SK-N-SH (cell line): Measurements from ENCODE around the gene PAQR5. TPM values are rescaled to one million over a fixed set of nuclear protein-coding genes. Genes with fewer than 3 reads are reported as not detected.

Experiments used
- CTCF ChIA-PET: fragments of 300-600, 350-600 bp; formaldehyde crosslinking; extraction: SDS; loops from one replicate; lab custom pipeline; 2021; lab: Yijun Ruan, JAX
- POLR2A ChIA-PET: fragments of 350-600 bp; sonication (Branson Sonifier 250); formaldehyde crosslinking; extraction: SDS; loops from one replicate; lab custom pipeline; 2020; ENCODE audit warnings: antibody characterized with exemption, inconsistent platforms; lab: Yijun Ruan, JAX
- DNase-seq: peaks from one replicate; pipeline ENCODE4 v3.0.0; 2012
- H2AFZ ChIP-seq: fragments of 200-600 bp; sonication (generic); 2 replicates; pipeline ENCODE4 v1.8.1; 2016; ENCODE audit warnings: antibody characterized with exemption, mild to moderate bottlenecking, low read depth
- H3F3A ChIP-seq: fragments of 200-600 bp; sonication (generic); replicated peaks from 2 replicates; pipeline ENCODE3; 2016; ENCODE audit warnings: antibody characterized with exemption, mild to moderate bottlenecking; ENCODE audit not compliant: insufficient read depth
- H3K27ac ChIP-seq, 2 experiments: fragments of 200-500 bp in 1 of 2; fragments of 200-600 bp in 1 of 2; sonication (Bioruptor generic) in 1 of 2; sonication (generic), shearing (Covaris generic) in 1 of 2; 2 replicates each; pipeline versions ENCODE4 v1.5.1 to v1.6.1; 2014 to 2016; ENCODE audit warnings: low read depth in 2 of 2, inconsistent platforms in 1 of 2, low read length in 1 of 2, mild to moderate bottlenecking in 1 of 2, mixed read lengths in 1 of 2
- H3K27me3 ChIP-seq: fragments of 200-600 bp; sonication (generic), shearing (Covaris generic); 2 replicates; pipeline ENCODE4 v1.6.1; 2016; ENCODE audit warnings: mixed run types; ENCODE audit not compliant: insufficient read depth
- H3K36me3 ChIP-seq, 2 experiments: fragments of 200-500 bp in 1 of 2; fragments of 200-600 bp in 1 of 2; sonication (Bioruptor generic) in 1 of 2; sonication (generic) in 1 of 2; replicated peaks in 1 of 2; 2 replicates each; pipeline versions ENCODE3 to v1.5.1; 2014 to 2016; ENCODE audit warnings: low read length in 1 of 2, mild to moderate bottlenecking in 1 of 2; ENCODE audit not compliant: insufficient read depth in 2 of 2, control insufficient read depth in 1 of 2
- H3K4me1 ChIP-seq, 2 experiments: fragments of 200-500 bp in 1 of 2; fragments of 200-600 bp in 1 of 2; sonication (Bioruptor generic) in 1 of 2; sonication (generic), shearing (Covaris generic) in 1 of 2; 2 replicates each; pipeline versions ENCODE4 v1.5.1 to v1.6.1; 2014 to 2016; ENCODE audit warnings: low read depth in 1 of 2, low read length in 1 of 2, mixed run types in 1 of 2; ENCODE audit not compliant: insufficient read depth in 2 of 2, control insufficient read depth in 1 of 2
- H3K4me2 ChIP-seq: fragments of 200-600 bp; sonication (generic), shearing (Covaris generic); 2 replicates; pipeline ENCODE4 v1.6.1; 2017; ENCODE audit warnings: mixed run types
- H3K4me3 ChIP-seq, 2 experiments: fragments of 200-500 bp in 1 of 2; fragments of 200-600 bp in 1 of 2; sonication (Bioruptor generic) in 1 of 2; sonication (generic), shearing (Covaris generic) in 1 of 2; 2 replicates each; pipeline versions ENCODE4 v1.5.1 to v1.8.1; 2014 to 2016; ENCODE audit warnings: low read depth in 2 of 2, inconsistent platforms in 1 of 2, low read length in 1 of 2, mild to moderate bottlenecking in 1 of 2, mixed read lengths in 1 of 2, moderate library complexity in 1 of 2
- H3K79me2 ChIP-seq: fragments of 200-600 bp; sonication (generic); 2 replicates; pipeline ENCODE4 v1.8.1; 2017; ENCODE audit warnings: mild to moderate bottlenecking; ENCODE audit not compliant: insufficient read depth
- H3K9ac ChIP-seq: fragments of 200-600 bp; sonication (generic); 2 replicates; pipeline ENCODE4 v1.6.1; 2017; ENCODE audit warnings: mixed run types
- H3K9me2 ChIP-seq: fragments of 200-600 bp; sonication (generic); 2 replicates; pipeline ENCODE4 v1.6.1; 2017; ENCODE audit warnings: mixed run types
- H3K9me3 ChIP-seq: fragments of 200-600 bp; sonication (generic); 2 replicates; pipeline ENCODE4 v1.6.1; 2017; ENCODE audit warnings: mixed run types, mild to moderate bottlenecking, moderate library complexity
- H4K20me1 ChIP-seq: fragments of 200-600 bp; sonication (generic); 2 replicates; pipeline ENCODE4 v1.6.1; 2017; ENCODE audit warnings: mild to moderate bottlenecking, mixed run types; ENCODE audit not compliant: insufficient read depth
- FOSL2 ChIP-seq: IDR thresholded peaks from 2 replicates; pipeline ENCODE4 v1.4.0; 2012; ENCODE audit warnings: low read depth, mild to moderate bottlenecking, moderate library complexity, borderline replicate concordance
- GABPA ChIP-seq: IDR thresholded peaks from 2 replicates; pipeline ENCODE4 v1.4.0; 2012; ENCODE audit warnings: low read depth, mild to moderate bottlenecking
- GATA2 ChIP-seq: sonication (generic); formaldehyde crosslinking; IDR thresholded peaks from 2 replicates; pipeline ENCODE4 v1.5.0; 2020; ENCODE audit warnings: mild to moderate bottlenecking, missing genetic modification reagents
- NFIC ChIP-seq: IDR thresholded peaks from 2 replicates; pipeline ENCODE4 v1.4.0; 2012; ENCODE audit warnings: borderline replicate concordance
- RCOR1 ChIP-seq: fragments of 150-350 bp; IDR thresholded peaks from 2 replicates; pipeline ENCODE4 v1.6.1; 2017; ENCODE audit warnings: antibody characterized with exemption, low read length
- SMC3 ChIP-seq: IDR thresholded peaks from 2 replicates; pipeline ENCODE4 v1.6.1; 2012; ENCODE audit warnings: low read depth, low read length, improper control_type of control experiment
- WGBS: methylation state at CpG from one replicate; pipeline ENCODE4 v1.1.6; 2017; ENCODE audit warnings: low lambda C conversion rate; 5-methylcytosine and 5-hydroxymethylcytosine counted together
- polyA plus RNA-seq, 3 experiments: library from polyadenylated mRNA; depleted of rRNA; stranded (reverse); fragments of >200 nt; gene quantifications; 2 replicates each; pipeline ENCODE4 v1.2.3, GENCODE V29; 2012
- TF ChIP-seq, protein P1 (sequence below): IDR thresholded peaks from 2 replicates; pipeline ENCODE4 v1.4.0; 2012; ENCODE audit warnings: low read depth, borderline replicate concordance
- TF ChIP-seq, protein P2 (sequence below): IDR thresholded peaks from 2 replicates; pipeline ENCODE4; 2012
- TF ChIP-seq, protein P3 (sequence below): fragments of 150-350 bp; IDR thresholded peaks from 2 replicates; pipeline ENCODE4 v1.6.1; 2016; ENCODE audit warnings: mild to moderate bottlenecking, low read depth, low read length
- TF ChIP-seq, protein P4 (sequence below): IDR thresholded peaks from 2 replicates; pipeline ENCODE4 v1.6.1; 2012; ENCODE audit warnings: mild to moderate bottlenecking, low read depth, low read length, moderate library complexity
- TF ChIP-seq, protein P5 (sequence below): fragments of 150-350 bp; IDR thresholded peaks from 2 replicates; pipeline ENCODE4 v1.6.1; 2017; ENCODE audit warnings: antibody characterized with exemption, low read length, low read depth, borderline replicate concordance

Gene PAQR5
- polyA plus RNA-seq, 1 of the 3 experiments (the other 2 are of a cell fraction) = 3.9 TPM

DNA sequence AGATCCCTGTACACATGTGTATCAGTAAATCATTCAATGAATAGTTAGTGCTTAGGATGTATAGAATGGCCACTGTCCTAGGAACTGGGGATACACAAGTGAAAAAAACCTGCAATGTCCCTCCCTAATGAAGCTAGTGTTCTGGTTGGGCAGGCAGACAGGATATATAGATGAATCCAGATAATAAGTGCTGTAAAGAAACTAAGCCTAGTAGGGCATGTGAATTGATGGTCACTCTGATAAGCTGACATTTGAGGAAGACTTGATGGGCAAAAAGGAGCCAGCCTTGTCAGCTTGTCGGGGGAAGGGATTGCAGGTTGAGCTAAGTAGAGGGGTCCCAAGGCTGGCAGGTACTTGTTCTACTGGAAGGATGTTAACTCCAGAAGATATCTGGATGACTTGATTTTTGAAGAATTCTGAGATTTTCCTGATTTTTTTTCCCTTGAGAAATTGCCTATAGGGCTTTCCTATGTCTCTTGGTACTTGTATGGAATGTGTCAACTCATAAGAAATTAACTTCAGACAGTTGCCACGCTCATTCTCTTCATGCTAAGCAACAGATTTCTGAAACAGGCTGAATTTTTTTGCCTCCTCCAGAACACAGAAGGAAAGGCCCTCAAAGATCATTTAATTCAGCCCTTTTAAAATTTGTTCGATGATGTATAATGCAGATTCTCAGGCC lies 109.1 kb downstream of the PAQR5 start:
- CTCF ChIA-PET = interaction anchor here (1.3 to 5.7 kb wide), 3 partner anchors 13 to 349 kb away, joined by 7 to 58 read pairs (median 7); no protein-coding TSS in a partner anchor
- no peak overlapping the region for H3K4me3 ChIP-seq
- H3K9me3 ChIP-seq = no peaks in the 10 kb centered on the region
- H3K27me3 ChIP-seq = no peaks in the 10 kb centered on the region
- 92% methylated on average over 3 of the region's 3 CpGs for WGBS
- H3K4me2 ChIP-seq = no peak overlapping the region
- no peak for TF ChIP-seq SMC3
- TF ChIP-seq, protein P1, sequence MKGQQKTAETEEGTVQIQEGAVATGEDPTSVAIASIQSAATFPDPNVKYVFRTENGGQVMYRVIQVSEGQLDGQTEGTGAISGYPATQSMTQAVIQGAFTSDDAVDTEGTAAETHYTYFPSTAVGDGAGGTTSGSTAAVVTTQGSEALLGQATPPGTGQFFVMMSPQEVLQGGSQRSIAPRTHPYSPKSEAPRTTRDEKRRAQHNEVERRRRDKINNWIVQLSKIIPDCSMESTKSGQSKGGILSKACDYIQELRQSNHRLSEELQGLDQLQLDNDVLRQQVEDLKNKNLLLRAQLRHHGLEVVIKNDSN = no peak
- TF ChIP-seq, protein P2, sequence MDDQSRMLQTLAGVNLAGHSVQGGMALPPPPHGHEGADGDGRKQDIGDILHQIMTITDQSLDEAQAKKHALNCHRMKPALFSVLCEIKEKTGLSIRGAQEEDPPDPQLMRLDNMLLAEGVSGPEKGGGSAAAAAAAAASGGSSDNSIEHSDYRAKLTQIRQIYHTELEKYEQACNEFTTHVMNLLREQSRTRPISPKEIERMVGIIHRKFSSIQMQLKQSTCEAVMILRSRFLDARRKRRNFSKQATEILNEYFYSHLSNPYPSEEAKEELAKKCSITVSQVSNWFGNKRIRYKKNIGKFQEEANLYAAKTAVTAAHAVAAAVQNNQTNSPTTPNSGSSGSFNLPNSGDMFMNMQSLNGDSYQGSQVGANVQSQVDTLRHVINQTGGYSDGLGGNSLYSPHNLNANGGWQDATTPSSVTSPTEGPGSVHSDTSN = 0 out of 2 replicates have a peak, but pooled peaks have one; percentile 6
- peak; percentile 30; the same call in 1 of the 2 replicates for TF ChIP-seq GATA2
- TF ChIP-seq, all 33 proteins: peak for 2
- Histone ChIP-seq H3F3A (peaks cover 18% of the 10 kb centered on the region), H3K36me3 (peaks cover 0 to 17% of the 10 kb centered on the region in 2 experiments), H3K79me2 (peaks cover 77% of the 10 kb centered on the region), H4K20me1 (no peaks in the 10 kb centered on the region), H3K9me2 (no peaks in the 10 kb centered on the region), H3K4me1 (peaks cover 5 to 11% of the 10 kb centered on the region in 2 experiments), H2AFZ (no peak overlapping the region), H3K9ac (no peak overlapping the region), H3K27ac (no peak overlapping the region)
- POLR2A ChIA-PET = no interaction called here
- DNase-seq = no peak

DNA sequence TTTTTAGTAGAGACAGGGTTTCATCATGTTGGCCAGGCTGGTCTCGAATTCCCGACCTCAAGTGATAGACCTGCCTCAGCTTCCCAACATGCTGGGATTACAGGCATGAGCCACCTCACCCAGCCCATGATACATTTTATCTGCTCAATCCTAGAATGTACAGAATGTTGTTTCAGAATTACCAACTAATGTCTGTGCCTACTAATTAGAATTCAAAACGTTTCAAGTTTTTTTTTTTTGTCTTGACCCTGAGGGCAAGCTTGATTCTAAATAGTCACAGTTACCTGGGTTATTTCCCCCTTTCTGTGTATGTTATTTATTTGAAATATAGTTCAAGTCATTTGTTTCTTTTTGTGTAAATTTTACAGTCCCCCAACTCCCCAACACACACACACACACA lies 110.1 kb downstream of the PAQR5 start:
- ChIA-PET POLR2A (interaction anchor here (0.7 kb wide), 1 partner anchor 72 kb away, joined by 3 read pairs; no protein-coding TSS in a partner anchor), CTCF (interaction anchor here (1.0 to 1.5 kb wide), 2 partner anchors 14 to 349 kb away, joined by 4 to 7 read pairs; no protein-coding TSS in a partner anchor)

More for the DNA sequence above, 110.1 kb downstream of the PAQR5 start:
- Histone ChIP-seq H3K9ac (no peak overlapping the region), H4K20me1 (no peaks in the 10 kb centered on the region), H3K27me3 (no peaks in the 10 kb centered on the region), H2AFZ (no peak overlapping the region), H3K4me1 (peaks cover 4 to 8% of the 10 kb centered on the region in 2 experiments; a peak in 3 of 4 replicates), H3K36me3 (peaks cover 0 to 17% of the 10 kb centered on the region in 2 experiments), H3K27ac (no peak overlapping the region)
- 52% methylated on average over 2 of the region's 3 CpGs for WGBS
- TF ChIP-seq, protein P3, sequence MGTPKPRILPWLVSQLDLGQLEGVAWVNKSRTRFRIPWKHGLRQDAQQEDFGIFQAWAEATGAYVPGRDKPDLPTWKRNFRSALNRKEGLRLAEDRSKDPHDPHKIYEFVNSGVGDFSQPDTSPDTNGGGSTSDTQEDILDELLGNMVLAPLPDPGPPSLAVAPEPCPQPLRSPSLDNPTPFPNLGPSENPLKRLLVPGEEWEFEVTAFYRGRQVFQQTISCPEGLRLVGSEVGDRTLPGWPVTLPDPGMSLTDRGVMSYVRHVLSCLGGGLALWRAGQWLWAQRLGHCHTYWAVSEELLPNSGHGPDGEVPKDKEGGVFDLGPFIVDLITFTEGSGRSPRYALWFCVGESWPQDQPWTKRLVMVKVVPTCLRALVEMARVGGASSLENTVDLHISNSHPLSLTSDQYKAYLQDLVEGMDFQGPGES = no peak
- TF ChIP-seq NFIC = no peak
- no peak for TF ChIP-seq GABPA
- TF ChIP-seq, protein P4, sequence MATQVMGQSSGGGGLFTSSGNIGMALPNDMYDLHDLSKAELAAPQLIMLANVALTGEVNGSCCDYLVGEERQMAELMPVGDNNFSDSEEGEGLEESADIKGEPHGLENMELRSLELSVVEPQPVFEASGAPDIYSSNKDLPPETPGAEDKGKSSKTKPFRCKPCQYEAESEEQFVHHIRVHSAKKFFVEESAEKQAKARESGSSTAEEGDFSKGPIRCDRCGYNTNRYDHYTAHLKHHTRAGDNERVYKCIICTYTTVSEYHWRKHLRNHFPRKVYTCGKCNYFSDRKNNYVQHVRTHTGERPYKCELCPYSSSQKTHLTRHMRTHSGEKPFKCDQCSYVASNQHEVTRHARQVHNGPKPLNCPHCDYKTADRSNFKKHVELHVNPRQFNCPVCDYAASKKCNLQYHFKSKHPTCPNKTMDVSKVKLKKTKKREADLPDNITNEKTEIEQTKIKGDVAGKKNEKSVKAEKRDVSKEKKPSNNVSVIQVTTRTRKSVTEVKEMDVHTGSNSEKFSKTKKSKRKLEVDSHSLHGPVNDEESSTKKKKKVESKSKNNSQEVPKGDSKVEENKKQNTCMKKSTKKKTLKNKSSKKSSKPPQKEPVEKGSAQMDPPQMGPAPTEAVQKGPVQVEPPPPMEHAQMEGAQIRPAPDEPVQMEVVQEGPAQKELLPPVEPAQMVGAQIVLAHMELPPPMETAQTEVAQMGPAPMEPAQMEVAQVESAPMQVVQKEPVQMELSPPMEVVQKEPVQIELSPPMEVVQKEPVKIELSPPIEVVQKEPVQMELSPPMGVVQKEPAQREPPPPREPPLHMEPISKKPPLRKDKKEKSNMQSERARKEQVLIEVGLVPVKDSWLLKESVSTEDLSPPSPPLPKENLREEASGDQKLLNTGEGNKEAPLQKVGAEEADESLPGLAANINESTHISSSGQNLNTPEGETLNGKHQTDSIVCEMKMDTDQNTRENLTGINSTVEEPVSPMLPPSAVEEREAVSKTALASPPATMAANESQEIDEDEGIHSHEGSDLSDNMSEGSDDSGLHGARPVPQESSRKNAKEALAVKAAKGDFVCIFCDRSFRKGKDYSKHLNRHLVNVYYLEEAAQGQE = no peak
- TF ChIP-seq, protein P2 = no peak
- TF ChIP-seq RCOR1 = no peak
- no peak for TF ChIP-seq GATA2
- TF ChIP-seq, protein P5, sequence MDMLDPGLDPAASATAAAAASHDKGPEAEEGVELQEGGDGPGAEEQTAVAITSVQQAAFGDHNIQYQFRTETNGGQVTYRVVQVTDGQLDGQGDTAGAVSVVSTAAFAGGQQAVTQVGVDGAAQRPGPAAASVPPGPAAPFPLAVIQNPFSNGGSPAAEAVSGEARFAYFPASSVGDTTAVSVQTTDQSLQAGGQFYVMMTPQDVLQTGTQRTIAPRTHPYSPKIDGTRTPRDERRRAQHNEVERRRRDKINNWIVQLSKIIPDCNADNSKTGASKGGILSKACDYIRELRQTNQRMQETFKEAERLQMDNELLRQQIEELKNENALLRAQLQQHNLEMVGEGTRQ = no peak
- TF ChIP-seq FOSL2 = no peak
- TF ChIP-seq, all 33 proteins: peak for 0
- no peak overlapping the region for H3K4me3 ChIP-seq
- no peaks in the 10 kb centered on the region for H3K9me3 ChIP-seq
- DNase-seq = no peak
- no peaks in the 10 kb centered on the region for H3K9me2 ChIP-seq
- no peak overlapping the region for H3K4me2 ChIP-seq
- H3K79me2 ChIP-seq = peaks cover 85% of the 10 kb centered on the region
- peaks cover 11% of the 10 kb centered on the region for H3F3A ChIP-seq
